NB4 (cell line): ENCODE results near the gene TWSG1.

Experiments used
- DNase-seq: peaks from one replicate; pipeline ENCODE4 v3.0.0; 2010; ENCODE audit warnings: low read depth
- H3K4me3 ChIP-seq: one replicate; pipeline ENCODE4 v1.5.1; 2011; ENCODE audit warnings: mild to moderate bottlenecking, low read depth, low read length, moderate library complexity
- MAX ChIP-seq: IDR thresholded peaks from 2 replicates; pipeline ENCODE4 v1.6.1; 2011; ENCODE audit warnings: low read depth, low read length
- MYC ChIP-seq: IDR thresholded peaks from 2 replicates; pipeline ENCODE4 v1.6.1; 2011; ENCODE audit warnings: low read depth, low read length
- POLR2A ChIP-seq: IDR thresholded peaks from 2 replicates; pipeline ENCODE4 v1.6.1; 2011; ENCODE audit warnings: mild to moderate bottlenecking; ENCODE audit not compliant: insufficient read length; ENCODE audit errors: extremely low read depth
- TF ChIP-seq, protein P1 (sequence below): IDR thresholded peaks from one replicate; pipeline ENCODE4 v1.5.1; 2012; ENCODE audit warnings: low read depth, low read length

Gene TWSG1

DNA sequence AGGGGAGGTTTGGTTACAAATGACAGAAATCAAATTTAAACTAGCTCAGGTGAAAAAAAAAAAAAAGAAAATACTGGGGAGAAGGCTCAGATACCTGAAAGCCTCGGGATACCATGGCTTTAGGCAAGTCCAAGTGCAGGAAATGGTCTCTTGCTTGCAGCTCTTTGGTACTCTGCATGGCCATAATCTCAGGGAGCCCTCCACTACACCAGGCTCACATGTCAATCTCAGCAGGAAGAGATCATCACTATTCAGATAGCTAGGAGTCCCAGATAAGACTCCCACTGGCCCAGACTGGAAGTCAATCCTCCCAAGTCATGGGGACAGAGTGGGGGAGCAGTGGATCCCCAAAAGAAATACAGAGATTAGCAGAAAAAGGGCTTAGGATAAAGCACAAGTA lies 75.9 kb downstream of the TWSG1 start:
- no peak for TF ChIP-seq POLR2A
- TF ChIP-seq MAX = no peak
- no peak for TF ChIP-seq MYC
- TF ChIP-seq, protein P1, sequence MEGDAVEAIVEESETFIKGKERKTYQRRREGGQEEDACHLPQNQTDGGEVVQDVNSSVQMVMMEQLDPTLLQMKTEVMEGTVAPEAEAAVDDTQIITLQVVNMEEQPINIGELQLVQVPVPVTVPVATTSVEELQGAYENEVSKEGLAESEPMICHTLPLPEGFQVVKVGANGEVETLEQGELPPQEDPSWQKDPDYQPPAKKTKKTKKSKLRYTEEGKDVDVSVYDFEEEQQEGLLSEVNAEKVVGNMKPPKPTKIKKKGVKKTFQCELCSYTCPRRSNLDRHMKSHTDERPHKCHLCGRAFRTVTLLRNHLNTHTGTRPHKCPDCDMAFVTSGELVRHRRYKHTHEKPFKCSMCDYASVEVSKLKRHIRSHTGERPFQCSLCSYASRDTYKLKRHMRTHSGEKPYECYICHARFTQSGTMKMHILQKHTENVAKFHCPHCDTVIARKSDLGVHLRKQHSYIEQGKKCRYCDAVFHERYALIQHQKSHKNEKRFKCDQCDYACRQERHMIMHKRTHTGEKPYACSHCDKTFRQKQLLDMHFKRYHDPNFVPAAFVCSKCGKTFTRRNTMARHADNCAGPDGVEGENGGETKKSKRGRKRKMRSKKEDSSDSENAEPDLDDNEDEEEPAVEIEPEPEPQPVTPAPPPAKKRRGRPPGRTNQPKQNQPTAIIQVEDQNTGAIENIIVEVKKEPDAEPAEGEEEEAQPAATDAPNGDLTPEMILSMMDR = no peak
- no peak for DNase-seq
- no peak overlapping the region for H3K4me3 ChIP-seq

DNA sequence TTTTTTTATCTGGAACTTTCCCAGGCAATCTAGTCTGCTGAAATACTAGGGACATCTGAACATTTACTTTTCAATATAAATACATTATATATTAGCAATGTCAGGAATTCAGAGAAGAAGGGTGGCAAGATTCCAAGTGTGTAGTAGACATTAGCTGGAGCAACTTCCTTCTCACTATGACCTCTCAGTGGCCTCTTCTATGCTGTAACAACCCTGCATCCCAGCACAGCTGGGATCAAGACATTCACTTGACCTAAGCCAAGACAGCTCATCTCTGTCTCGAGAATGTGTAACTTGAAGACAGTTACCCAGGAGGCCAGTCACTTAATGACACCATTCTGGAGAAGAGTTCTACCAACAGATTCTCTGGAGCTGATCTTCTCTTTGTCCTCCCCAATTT lies 79.0 kb downstream of the TWSG1 start:
- DNase-seq = no peak
- TF ChIP-seq POLR2A = no peak
- no peak for TF ChIP-seq MYC
- TF ChIP-seq, protein P1 = no peak
- TF ChIP-seq MAX = no peak
- no peak overlapping the region for H3K4me3 ChIP-seq

- no peak overlapping the region for H3K4me3 ChIP-seq
- TF ChIP-seq POLR2A (no peak), MYC (no peak), MAX (no peak)
- TF ChIP-seq, protein P1 = no peak
- no peak for DNase-seq
These were observed 82.0 kb downstream of the TWSG1 start for GRCh38 chr18:9416563-9417072.

DNA sequence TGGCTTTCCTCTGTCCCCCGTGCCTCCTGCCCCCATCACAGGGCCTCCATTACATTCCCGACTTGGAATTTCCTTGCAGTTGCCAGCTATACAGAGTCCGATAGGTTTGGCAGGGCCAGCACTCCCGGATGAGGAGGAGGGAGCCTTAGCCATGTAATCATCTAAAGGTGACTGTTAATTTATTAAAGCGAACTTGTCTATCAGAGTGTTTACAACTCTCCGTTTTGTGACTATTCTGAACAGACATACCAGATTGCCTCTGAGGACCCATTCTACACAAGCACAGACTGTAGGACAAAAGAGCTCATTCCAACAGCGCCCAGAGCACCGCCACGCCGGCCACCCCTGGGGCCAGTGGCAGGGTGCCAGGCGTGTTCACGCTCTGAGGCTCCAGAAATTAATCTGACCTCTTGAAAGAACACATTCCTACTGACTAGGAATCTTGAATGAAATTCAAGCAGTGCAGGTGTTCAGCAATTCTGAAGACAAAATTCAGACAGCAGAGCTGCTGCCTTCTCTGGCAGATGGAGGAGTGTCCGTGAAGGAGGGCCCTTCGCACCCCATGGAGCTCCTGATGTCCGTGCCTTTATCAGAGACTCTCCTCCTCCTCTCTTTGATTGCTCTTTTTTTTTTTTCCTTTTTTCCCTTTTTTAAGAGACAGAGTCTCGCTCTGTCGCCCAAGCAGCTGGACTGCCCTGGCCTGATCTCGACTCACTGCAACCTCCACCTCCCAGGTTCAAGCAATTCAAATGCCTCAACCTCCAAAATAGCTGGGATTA lies 82.7 kb downstream of the TWSG1 start:
- DNase-seq = no peak
- no peak overlapping the region for H3K4me3 ChIP-seq
- TF ChIP-seq MYC = no peak
- TF ChIP-seq, protein P1 = no peak
- TF ChIP-seq POLR2A = no peak
- no peak for TF ChIP-seq MAX

GRCh38 chr18:9418047-9418690 lies 83.6 kb downstream of the TWSG1 start:
- no peak overlapping the region for H3K4me3 ChIP-seq
- TF ChIP-seq MYC (no peak), MAX (no peak), POLR2A (no peak)
- TF ChIP-seq, protein P1 = no peak
- no peak for DNase-seq
